SK-N-MC (cell line): ENCODE results near the gene ATXN10.

Experiments used
- EZH2 ChIP-seq: fragments of 200-600 bp; sonication (generic); IDR thresholded peaks from one replicate; pipeline ENCODE4 v1.6.1; 2017; ENCODE audit warnings: antibody characterized with exemption
- POLR2AphosphoS5 ChIP-seq: IDR thresholded peaks from 2 replicates; pipeline ENCODE4 v1.6.1; 2012; ENCODE audit warnings: mild to moderate bottlenecking, low read depth, low read length, borderline replicate concordance

DNA sequence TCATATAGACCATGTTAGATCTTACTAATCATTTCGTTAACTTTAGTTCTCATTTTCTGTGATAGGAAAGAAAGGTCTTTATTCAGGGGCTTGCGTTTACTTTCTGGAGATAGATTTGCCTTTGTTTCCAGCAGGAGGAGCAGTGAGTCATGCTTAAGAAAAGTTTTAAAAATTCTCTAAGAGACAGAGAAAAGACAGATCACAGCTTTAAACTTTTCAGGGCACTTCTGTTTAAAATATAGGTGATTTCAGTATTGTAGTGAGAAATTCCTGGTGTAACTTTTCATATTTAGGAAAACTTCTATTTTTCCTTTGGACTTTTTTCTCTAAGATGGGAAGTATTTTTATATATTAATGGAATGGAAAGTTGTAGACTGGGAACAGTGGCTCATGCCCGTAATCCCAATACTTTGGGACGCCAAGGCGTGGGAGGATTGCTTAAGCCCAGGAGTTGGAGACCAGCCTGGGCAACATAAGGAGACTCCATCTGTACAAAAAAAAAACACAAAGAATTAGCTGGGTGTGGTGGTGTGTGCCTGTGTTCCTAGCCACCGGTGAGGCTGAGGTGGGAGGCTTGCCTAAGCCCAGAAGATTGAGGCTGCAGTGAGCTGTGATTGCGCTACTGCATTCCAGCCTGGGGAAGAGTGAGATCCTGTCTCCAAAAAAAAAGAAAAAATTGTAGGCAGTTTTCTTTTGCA lies 60.3 kb downstream of the ATXN10 start:
- TF ChIP-seq EZH2 = no peak
- no peak for TF ChIP-seq POLR2AphosphoS5
